Sciatic nerve (tissue), 2 donors: ENCODE results near the gene TOMM5. TPM values are rescaled to one million over a fixed set of nuclear protein-coding genes. Genes with fewer than 3 reads are reported as not detected.
"Not testable (repeated sequence)": the region's sequence is repeated elsewhere in the genome, so short reads cannot be mapped to it uniquely, and the experiment has no call there.

ENCODE experiments used
- ATAC-seq: fragments of 200-7000 bp; cut with Tn5 transposase; one replicate; pipeline ENCODE4 v1.9.1; 2020; ENCODE audit warnings: mild to moderate bottlenecking, moderate library complexity
- DNase-seq: peaks from one replicate; pipeline ENCODE4 v3.0.0-alpha.2; 2020; ENCODE audit warnings: low spot score
- intact Hi-C: fragments of 100-400 bp; cut with DNase I; formaldehyde crosslinking; loops from one replicate; pipeline ENCODE4 v1.14.2; 2022
- total RNA-seq: library from RNA; stranded (reverse); fragmentation: NEBNext Ultra II Directional; extraction: Animal tissue kit (Norgen Biotek cat#: 25700); gene quantifications from one replicate; pipeline ENCODE4 v1.2.1, GENCODE V29; 2021
- donor health status: DM: no; HTN: no; CAD: no.
- donor health status: DM: no; HTN: no; CAD: no.

Gene TOMM5
- total RNA-seq, 1 donor from 2014 or later, result 60.0 TPM

- DNase-seq, result no peak
- ATAC-seq, result no peak
- intact Hi-C loops, result no loop called here
Observed at GRCh38 chr9:37617832-37618231, 25.4 kb upstream of the TOMM5 start.

- ATAC-seq, result no peak
- intact Hi-C loops, result no loop called here
- DNase-seq, result no peak
Observed at GRCh38 chr9:37617161-37617560, 24.8 kb upstream of the TOMM5 start.

- DNase-seq (no peak), ATAC-seq (no peak)
- intact Hi-C loops, result no loop called here
Observed at GRCh38 chr9:37611961-37612360, 19.6 kb upstream of the TOMM5 start.

GRCh38 chr9:37611014-37611413 lies 18.6 kb upstream of the TOMM5 start:
- intact Hi-C loops, result no loop called here
- ATAC-seq (no peak), DNase-seq (no peak)

GRCh38 chr9:37609735-37610397 lies 17.5 kb upstream of the TOMM5 start:
- no peak for ATAC-seq
- no peak for DNase-seq
- intact Hi-C loops, result no loop called here

GRCh38 chr9:37608250-37608649 lies 15.9 kb upstream of the TOMM5 start:
- ATAC-seq, result no peak
- intact Hi-C loops, result no loop called here
- DNase-seq, result no peak

- no peak for DNase-seq
- ATAC-seq, result no peak
- intact Hi-C loops, result no loop called here
Observed at GRCh38 chr9:37604296-37604695, 11.9 kb upstream of the TOMM5 start.

GRCh38 chr9:37602817-37603216 lies 10.4 kb upstream of the TOMM5 start:
- ATAC-seq (peak; percentile 66), DNase-seq (no peak)
- intact Hi-C loops, result no loop called here

- DNase-seq, intact Hi-C loops, ATAC-seq: not testable (repeated sequence)
Observed at GRCh38 chr9:37602061-37602460, 9.7 kb upstream of the TOMM5 start.

- DNase-seq (no peak), ATAC-seq (no peak)
- intact Hi-C loops, result no loop called here
Observed at GRCh38 chr9:37596504-37596903, 4.1 kb upstream of the TOMM5 start.

GRCh38 chr9:37593883-37594448 lies 1.6 kb upstream of the TOMM5 start:
- intact Hi-C loops, result no loop called here
- DNase-seq, result no peak
- no peak for ATAC-seq

- no peak for ATAC-seq
- intact Hi-C loops, result no loop called here
- no peak for DNase-seq
Observed at GRCh38 chr9:37587521-37587920, 4.9 kb downstream of the TOMM5 start.

- intact Hi-C loops, result no loop called here
- DNase-seq, result no peak
- ATAC-seq, result no peak
Observed at GRCh38 chr9:37583522-37584121, 8.8 kb downstream of the TOMM5 start.

- DNase-seq, result no peak
- intact Hi-C loops, result no loop called here
Observed at GRCh38 chr9:37582548-37583157, 9.7 kb downstream of the TOMM5 start.

GRCh38 chr9:37575921-37576721 lies 16.3 kb downstream of the TOMM5 start, which contains the start of gene FBXO10:
Gene FBXO10 (minus strand): TSS chr9:37576380. CDS start chr9:37541768, 34,612 bp downstream.
- DNase-seq (peak; percentile 79), ATAC-seq (peak; percentile 94)
- intact Hi-C loops, result no loop called here

More at GRCh38 chr9:37582548-37583157, 9.7 kb downstream of the TOMM5 start:
- ATAC-seq, result no peak

- intact Hi-C loops, result no loop called here
- peak; percentile 35 for ATAC-seq
- DNase-seq, result no peak
Observed at GRCh38 chr9:37575511-37575914, 16.9 kb downstream of the TOMM5 start.

GRCh38 chr9:37575001-37575400 lies 17.4 kb downstream of the TOMM5 start:
- no peak for ATAC-seq
- intact Hi-C loops, result no loop called here
- no peak for DNase-seq

GRCh38 chr9:37574241-37574721 lies 18.1 kb downstream of the TOMM5 start:
- no peak for DNase-seq
- intact Hi-C loops, result no loop called here
- peak; percentile 59 for ATAC-seq

- no peak for DNase-seq
- no peak for ATAC-seq
- intact Hi-C loops, result no loop called here
Observed at GRCh38 chr9:37571282-37571681, 21.1 kb downstream of the TOMM5 start.
